ENCODE measurements around the gene DNMBP.

DNA sequence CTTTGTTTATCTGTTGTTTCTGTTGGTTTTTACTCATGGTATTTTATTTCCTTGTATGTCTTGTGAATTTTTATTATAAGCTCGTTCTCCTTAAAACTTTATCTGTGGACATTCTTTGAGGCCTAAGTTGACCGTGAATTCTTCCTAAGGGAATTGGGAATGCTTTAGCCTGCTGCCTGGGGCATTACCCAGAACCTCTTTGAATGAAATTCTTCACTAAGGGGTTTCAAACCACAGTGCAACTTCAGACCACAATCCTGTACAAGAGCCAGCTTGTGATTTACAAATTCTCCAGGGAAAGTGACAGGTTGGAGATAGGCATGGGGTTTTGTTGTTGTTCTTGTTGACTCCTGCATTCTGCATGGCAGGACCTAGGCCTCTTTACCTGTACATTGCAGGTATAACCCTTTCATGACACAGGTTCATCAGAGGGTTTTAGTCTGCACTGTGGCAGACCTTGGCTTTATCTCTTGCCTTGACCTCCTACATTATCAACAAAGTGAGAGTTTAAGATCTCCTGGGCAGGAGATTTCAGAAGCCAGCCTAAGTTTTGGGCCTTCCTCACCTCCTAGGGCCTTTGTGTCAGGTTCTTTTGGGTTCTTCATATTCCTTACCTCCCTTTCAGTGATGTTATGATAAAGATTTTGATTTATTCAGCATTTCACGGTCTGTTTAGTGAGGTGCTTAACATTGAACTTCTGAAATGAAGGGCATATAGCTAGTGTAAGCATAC is 157.1 kb downstream of the DNMBP start:
- TF ChIP-seq, protein P1, sequence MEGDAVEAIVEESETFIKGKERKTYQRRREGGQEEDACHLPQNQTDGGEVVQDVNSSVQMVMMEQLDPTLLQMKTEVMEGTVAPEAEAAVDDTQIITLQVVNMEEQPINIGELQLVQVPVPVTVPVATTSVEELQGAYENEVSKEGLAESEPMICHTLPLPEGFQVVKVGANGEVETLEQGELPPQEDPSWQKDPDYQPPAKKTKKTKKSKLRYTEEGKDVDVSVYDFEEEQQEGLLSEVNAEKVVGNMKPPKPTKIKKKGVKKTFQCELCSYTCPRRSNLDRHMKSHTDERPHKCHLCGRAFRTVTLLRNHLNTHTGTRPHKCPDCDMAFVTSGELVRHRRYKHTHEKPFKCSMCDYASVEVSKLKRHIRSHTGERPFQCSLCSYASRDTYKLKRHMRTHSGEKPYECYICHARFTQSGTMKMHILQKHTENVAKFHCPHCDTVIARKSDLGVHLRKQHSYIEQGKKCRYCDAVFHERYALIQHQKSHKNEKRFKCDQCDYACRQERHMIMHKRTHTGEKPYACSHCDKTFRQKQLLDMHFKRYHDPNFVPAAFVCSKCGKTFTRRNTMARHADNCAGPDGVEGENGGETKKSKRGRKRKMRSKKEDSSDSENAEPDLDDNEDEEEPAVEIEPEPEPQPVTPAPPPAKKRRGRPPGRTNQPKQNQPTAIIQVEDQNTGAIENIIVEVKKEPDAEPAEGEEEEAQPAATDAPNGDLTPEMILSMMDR (IDR thresholded peaks at IDR 0.05): no peak
- no peak for TF ChIP-seq POLR2A (IDR thresholded peaks at IDR 0.05)
